Left renal pelvis (tissue), 4 donors: ENCODE results near the gene CLRN3. TPM values are rescaled to one million over a fixed set of nuclear protein-coding genes. Genes with fewer than 3 reads are reported as not detected.

Source experiments
- DNase-seq, 4 donors: peaks; one replicate each; pipeline ENCODE4 v3.0.0-alpha.2; 2013; ENCODE audit warnings: low read depth in 4 of 4, low spot score in 3 of 4
- polyA plus RNA-seq, 4 donors: library from polyadenylated mRNA; unstranded; fragments of 120-200 nt; gene quantifications; one replicate each; pipeline ENCODE4 v1.2.1, GENCODE V29; 2013; ENCODE audit not compliant: insufficient read length in 4 of 4

The CLRN3 gene
- polyA plus RNA-seq, 4 donors, result 14.4 to 19.7 (median 17.0) TPM; not detected in 1

GRCh38 chr10:127850944-127851343 lies 41.8 kb downstream of the CLRN3 start:
- no peak for DNase-seq

GRCh38 chr10:127849921-127850320 lies 42.8 kb downstream of the CLRN3 start:
- DNase-seq, result no peak

- DNase-seq, result no peak
Measured at GRCh38 chr10:127849224-127849623, 43.5 kb downstream of the CLRN3 start.

- no peak for DNase-seq
Measured at GRCh38 chr10:127848226-127848625, 44.5 kb downstream of the CLRN3 start.

GRCh38 chr10:127845756-127846155 lies 47.0 kb downstream of the CLRN3 start:
- no peak for DNase-seq

- DNase-seq, result no peak
Measured at GRCh38 chr10:127840884-127841283, 51.9 kb downstream of the CLRN3 start.

GRCh38 chr10:127836966-127837365 lies 55.8 kb downstream of the CLRN3 start:
- DNase-seq, result no peak

GRCh38 chr10:127836176-127836575 lies 56.6 kb downstream of the CLRN3 start:
- DNase-seq, result no peak

- DNase-seq, result no peak
Measured at GRCh38 chr10:127834791-127835190, 58.0 kb downstream of the CLRN3 start.

- no peak for DNase-seq
Measured at GRCh38 chr10:127834221-127834620, 58.5 kb downstream of the CLRN3 start.

- no peak for DNase-seq
Measured at GRCh38 chr10:127833804-127834203, 58.9 kb downstream of the CLRN3 start.

- no peak for DNase-seq
Measured at GRCh38 chr10:127832501-127832900, 60.2 kb downstream of the CLRN3 start.

GRCh38 chr10:127830414-127830813 lies 62.3 kb downstream of the CLRN3 start:
- DNase-seq, result no peak

Other genes starting within 250 kb of the CLRN3 start
- 1 to 10 TPM in 2 of 4 donors, under 1 TPM in 2; 0.71 to 2.5 (median 1.6) TPM for gene FOXI2, start 155.8 kb downstream of the CLRN3 start, polyA plus RNA-seq
- gene PTPRE, start 14.2 kb upstream of the CLRN3 start, polyA plus RNA-seq, result 1 to 10 TPM; 4.0 to 8.0 (median 6.6) TPM
- gene MKI67, start 233.5 kb upstream of the CLRN3 start, polyA plus RNA-seq, result 10 to 100 TPM; 46.2 to 57.7 (median 53.9) TPM